ENCODE results near the gene BLTP1.

DNA sequence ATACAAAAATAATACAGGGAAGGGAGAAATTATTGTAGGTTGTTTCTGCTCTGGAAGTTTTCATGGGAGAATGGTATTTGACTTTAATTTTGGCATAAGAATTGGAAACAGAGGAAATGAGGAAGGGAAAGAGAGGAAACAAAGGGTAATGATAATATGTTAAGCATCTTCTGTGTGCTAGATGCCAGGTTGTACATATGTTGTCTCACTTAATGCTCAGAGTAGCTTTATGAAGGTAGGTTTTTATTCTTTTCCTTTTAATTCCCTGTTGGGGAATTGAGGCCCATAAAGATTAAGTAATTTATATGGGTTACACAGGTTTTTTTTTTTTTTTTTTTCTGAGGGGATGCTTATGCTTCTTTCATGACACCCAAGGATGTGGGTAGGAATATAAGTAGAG is 19.2 kb downstream of the BLTP1 start:
- TF ChIP-seq, protein P1, sequence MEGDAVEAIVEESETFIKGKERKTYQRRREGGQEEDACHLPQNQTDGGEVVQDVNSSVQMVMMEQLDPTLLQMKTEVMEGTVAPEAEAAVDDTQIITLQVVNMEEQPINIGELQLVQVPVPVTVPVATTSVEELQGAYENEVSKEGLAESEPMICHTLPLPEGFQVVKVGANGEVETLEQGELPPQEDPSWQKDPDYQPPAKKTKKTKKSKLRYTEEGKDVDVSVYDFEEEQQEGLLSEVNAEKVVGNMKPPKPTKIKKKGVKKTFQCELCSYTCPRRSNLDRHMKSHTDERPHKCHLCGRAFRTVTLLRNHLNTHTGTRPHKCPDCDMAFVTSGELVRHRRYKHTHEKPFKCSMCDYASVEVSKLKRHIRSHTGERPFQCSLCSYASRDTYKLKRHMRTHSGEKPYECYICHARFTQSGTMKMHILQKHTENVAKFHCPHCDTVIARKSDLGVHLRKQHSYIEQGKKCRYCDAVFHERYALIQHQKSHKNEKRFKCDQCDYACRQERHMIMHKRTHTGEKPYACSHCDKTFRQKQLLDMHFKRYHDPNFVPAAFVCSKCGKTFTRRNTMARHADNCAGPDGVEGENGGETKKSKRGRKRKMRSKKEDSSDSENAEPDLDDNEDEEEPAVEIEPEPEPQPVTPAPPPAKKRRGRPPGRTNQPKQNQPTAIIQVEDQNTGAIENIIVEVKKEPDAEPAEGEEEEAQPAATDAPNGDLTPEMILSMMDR (IDR thresholded peaks at IDR 0.05; ENCODE audit: low read length), result no peak
- no peak for TF ChIP-seq EZH2 (IDR thresholded peaks at IDR 0.05; ENCODE audit: borderline replicate concordance, low read length)

All from OCI-LY1 (cell line).